Measurements from ENCODE around the gene KCTD19. TPM values are rescaled to one million over a fixed set of nuclear protein-coding genes. Genes with fewer than 3 reads are reported as not detected.

KCTD19 gene
- total RNA-seq, 1 experiment from 2014 or later: 0.32 TPM

DNA sequence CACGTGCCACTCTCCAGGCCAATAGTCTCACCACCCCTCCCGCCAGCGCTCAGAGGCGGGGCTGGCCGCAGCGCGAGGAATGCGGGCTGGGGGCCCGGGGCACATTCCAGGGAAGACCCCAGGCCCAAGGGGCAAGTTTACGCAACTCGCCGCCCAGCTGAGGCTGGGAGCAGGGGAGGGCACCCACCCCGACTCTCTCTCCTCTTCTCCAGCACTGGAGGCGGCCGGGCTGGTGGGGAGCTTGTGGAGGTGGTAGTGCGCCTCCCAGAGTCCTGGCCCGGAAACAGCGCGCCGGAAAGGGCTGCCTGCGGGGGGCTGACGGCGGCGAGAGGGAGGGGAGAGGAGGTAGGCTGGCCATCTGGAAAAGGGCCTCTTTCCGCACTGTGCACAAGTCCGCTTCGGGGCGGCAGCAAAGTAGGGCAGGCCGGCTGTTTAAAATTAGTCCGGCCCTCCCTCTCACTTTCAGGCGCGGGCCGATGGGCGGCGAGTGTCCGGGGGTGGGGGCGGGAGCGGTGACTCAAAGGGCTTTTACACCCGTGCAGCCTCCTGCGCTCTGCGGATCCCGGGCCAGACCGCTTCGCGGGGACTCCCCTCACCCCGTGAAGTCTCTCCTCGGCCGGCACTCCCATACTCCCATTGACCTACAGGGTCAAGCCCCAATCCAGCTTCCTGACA is 80.3 kb downstream of the KCTD19 start:
- POLR2A ChIA-PET (ENCODE audit: low non-redundant PET): no interaction called here
- BruUV-seq (replicated peaks): no TSS peak
- Histone ChIP-seq H3K36me3 (ENCODE audit: insufficient read depth, low read length, poor library complexity, severe bottlenecking) (no peaks in the 10 kb centered on the region), H3K27me3 (replicated peaks; ENCODE audit: insufficient read depth, low read depth, low read length, poor library complexity) (no peaks in the 10 kb centered on the region), H3K4me1 (ENCODE audit: insufficient read depth, low read length, poor library complexity, severe bottlenecking) (peaks cover 67% of the 10 kb centered on the region), H3K9me3 (ENCODE audit: low read depth, low read length, poor library complexity, severe bottlenecking) (no peaks in the 10 kb centered on the region), H3K4me3 (ENCODE audit: low read depth, low read length, poor library complexity, severe bottlenecking) (peak overlapping the region; percentile 90), H3K27ac (ENCODE audit: low read depth, low read length, poor library complexity, severe bottlenecking) (peak overlapping the region; percentile 79)
- DNase-seq (ENCODE audit: low spot score): peak; percentile 95
- intact Hi-C loops (cut with micrococcal nuclease; ENCODE audit: unreplicated experiment): no loop called here
- TF ChIP-seq, protein P1, sequence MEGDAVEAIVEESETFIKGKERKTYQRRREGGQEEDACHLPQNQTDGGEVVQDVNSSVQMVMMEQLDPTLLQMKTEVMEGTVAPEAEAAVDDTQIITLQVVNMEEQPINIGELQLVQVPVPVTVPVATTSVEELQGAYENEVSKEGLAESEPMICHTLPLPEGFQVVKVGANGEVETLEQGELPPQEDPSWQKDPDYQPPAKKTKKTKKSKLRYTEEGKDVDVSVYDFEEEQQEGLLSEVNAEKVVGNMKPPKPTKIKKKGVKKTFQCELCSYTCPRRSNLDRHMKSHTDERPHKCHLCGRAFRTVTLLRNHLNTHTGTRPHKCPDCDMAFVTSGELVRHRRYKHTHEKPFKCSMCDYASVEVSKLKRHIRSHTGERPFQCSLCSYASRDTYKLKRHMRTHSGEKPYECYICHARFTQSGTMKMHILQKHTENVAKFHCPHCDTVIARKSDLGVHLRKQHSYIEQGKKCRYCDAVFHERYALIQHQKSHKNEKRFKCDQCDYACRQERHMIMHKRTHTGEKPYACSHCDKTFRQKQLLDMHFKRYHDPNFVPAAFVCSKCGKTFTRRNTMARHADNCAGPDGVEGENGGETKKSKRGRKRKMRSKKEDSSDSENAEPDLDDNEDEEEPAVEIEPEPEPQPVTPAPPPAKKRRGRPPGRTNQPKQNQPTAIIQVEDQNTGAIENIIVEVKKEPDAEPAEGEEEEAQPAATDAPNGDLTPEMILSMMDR (conservative IDR thresholded peaks at IDR 0.05; ENCODE audit: low read depth, low read length): peak; percentile 68
- no peak for TF ChIP-seq EZH2 (IDR thresholded peaks at IDR 0.05; ENCODE audit: borderline replicate concordance, low read depth, low read length, poor library complexity, severe bottlenecking)
- CTCF ChIA-PET: interaction anchor here (0.5 kb wide), 1 partner anchor 93 kb away, joined by 3 read pairs; no protein-coding TSS in a partner anchor

DNA sequence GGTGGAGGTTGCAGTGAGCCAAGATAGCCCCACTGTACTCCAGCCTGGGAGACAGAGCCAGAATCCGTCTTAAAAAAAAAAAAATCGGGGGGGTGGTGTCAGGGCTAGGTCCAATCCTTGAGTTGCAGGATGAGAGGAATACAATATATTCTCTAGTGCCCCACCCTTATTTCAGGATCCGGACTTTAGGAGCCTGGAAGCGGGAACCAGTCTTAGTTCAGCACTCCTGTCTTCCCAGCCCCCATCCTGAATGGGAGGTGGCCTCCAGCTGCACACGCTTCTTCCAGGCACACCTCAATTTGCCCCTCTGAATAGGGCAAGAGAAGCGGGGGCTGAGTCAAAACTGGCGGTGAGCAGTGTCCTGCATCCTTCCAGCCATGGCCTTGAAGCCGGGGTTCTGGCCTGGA is 80.9 kb downstream of the KCTD19 start:
- ChIA-PET CTCF (interaction anchor here (0.5 kb wide), 1 partner anchor 93 kb away, joined by 3 read pairs; no protein-coding TSS in a partner anchor), POLR2A (ENCODE audit: low non-redundant PET) (no interaction called here)
- no peaks in the 10 kb centered on the region for H3K27me3 ChIP-seq (replicated peaks; ENCODE audit: insufficient read depth, low read depth, low read length, poor library complexity)
- no peaks in the 10 kb centered on the region for H3K36me3 ChIP-seq (ENCODE audit: insufficient read depth, low read length, poor library complexity, severe bottlenecking)
- H3K4me3 ChIP-seq (ENCODE audit: low read depth, low read length, poor library complexity, severe bottlenecking): peak overlapping the region; percentile 90
- H3K9me3 ChIP-seq (ENCODE audit: low read depth, low read length, poor library complexity, severe bottlenecking): no peaks in the 10 kb centered on the region
- H3K27ac ChIP-seq (ENCODE audit: low read depth, low read length, poor library complexity, severe bottlenecking): peak overlapping the region; percentile 79
- peaks cover 72% of the 10 kb centered on the region for H3K4me1 ChIP-seq (ENCODE audit: insufficient read depth, low read length, poor library complexity, severe bottlenecking)
- TF ChIP-seq, protein P1 (conservative IDR thresholded peaks at IDR 0.05; ENCODE audit: low read depth, low read length): no peak
- TF ChIP-seq EZH2 (IDR thresholded peaks at IDR 0.05; ENCODE audit: borderline replicate concordance, low read depth, low read length, poor library complexity, severe bottlenecking): no peak
- intact Hi-C loops (cut with micrococcal nuclease; ENCODE audit: unreplicated experiment): no loop called here
- BruUV-seq (replicated peaks): no TSS peak
- DNase-seq (ENCODE audit: low spot score): peak; percentile 62

DNA sequence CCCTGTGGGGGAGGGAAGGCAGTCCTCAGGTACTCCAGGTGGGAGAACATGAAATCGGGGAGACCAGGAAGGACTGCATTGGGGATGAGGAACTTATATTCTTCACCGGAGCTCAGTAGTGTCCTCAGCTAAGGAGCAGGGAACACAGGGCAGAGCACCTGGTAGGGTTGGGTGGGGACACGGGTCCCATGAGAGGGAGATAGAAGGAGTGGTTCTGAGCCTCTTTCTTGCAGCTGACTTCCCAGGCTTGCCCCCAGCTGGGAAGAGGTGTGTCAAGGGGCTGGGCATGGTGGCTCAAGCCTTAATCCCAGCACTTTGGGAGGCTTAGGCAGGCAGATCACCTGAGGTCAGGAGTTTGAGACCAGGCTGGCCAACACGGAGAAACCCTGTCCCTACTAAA is 81.4 kb downstream of the KCTD19 start:
- CTCF ChIA-PET: interaction anchor here (1.1 kb wide), 1 partner anchor 60 kb away, joined by 3 read pairs; no protein-coding TSS in a partner anchor
- Histone ChIP-seq H3K27me3 (replicated peaks; ENCODE audit: insufficient read depth, low read depth, low read length, poor library complexity) (no peaks in the 10 kb centered on the region), H3K4me3 (ENCODE audit: low read depth, low read length, poor library complexity, severe bottlenecking) (no peak overlapping the region), H3K36me3 (ENCODE audit: insufficient read depth, low read length, poor library complexity, severe bottlenecking) (no peaks in the 10 kb centered on the region), H3K4me1 (ENCODE audit: insufficient read depth, low read length, poor library complexity, severe bottlenecking) (peaks cover 73% of the 10 kb centered on the region), H3K27ac (ENCODE audit: low read depth, low read length, poor library complexity, severe bottlenecking) (peak overlapping the region; percentile 79), H3K9me3 (ENCODE audit: low read depth, low read length, poor library complexity, severe bottlenecking) (no peaks in the 10 kb centered on the region)
- POLR2A ChIA-PET (ENCODE audit: low non-redundant PET): no interaction called here
- TF ChIP-seq, protein P1 (conservative IDR thresholded peaks at IDR 0.05; ENCODE audit: low read depth, low read length): no peak
- no peak for TF ChIP-seq EZH2 (IDR thresholded peaks at IDR 0.05; ENCODE audit: borderline replicate concordance, low read depth, low read length, poor library complexity, severe bottlenecking)
- intact Hi-C loops (cut with micrococcal nuclease; ENCODE audit: unreplicated experiment): no loop called here
- TSS peak; percentile 21 for BruUV-seq (replicated peaks)
- no peak for DNase-seq (ENCODE audit: low spot score)
